ENCODE data around the gene GSTM3.

The GSTM3 gene

GRCh38 chr1:109772658-109773202 is 31.9 kb upstream of the GSTM3 start:
- TF ChIP-seq MAX (IDR thresholded peaks at IDR 0.05; ENCODE audit: low read depth, low read length): no peak
- TF ChIP-seq CTCF (IDR thresholded peaks at IDR 0.05; ENCODE audit: low read depth, low read length): no peak
- TF ChIP-seq POLR2A (IDR thresholded peaks at IDR 0.05; ENCODE audit: extremely low read depth, insufficient read length): no peak
- no peak for TF ChIP-seq MYC (IDR thresholded peaks at IDR 0.05; ENCODE audit: low read depth, low read length)
- no peak for DNase-seq (ENCODE audit: low read depth)
- no peak overlapping the region for H3K4me3 ChIP-seq (ENCODE audit: low read depth, low read length)

GRCh38 chr1:109771712-109772657 is 31.1 kb upstream of the GSTM3 start:
- DNase-seq (ENCODE audit: low read depth): no peak
- H3K4me3 ChIP-seq (ENCODE audit: low read depth, low read length): no peak overlapping the region
- TF ChIP-seq POLR2A (IDR thresholded peaks at IDR 0.05; ENCODE audit: extremely low read depth, insufficient read length) (no peak), CTCF (IDR thresholded peaks at IDR 0.05; ENCODE audit: low read depth, low read length) (no peak), MYC (IDR thresholded peaks at IDR 0.05; ENCODE audit: low read depth, low read length) (no peak), MAX (IDR thresholded peaks at IDR 0.05; ENCODE audit: low read depth, low read length) (no peak)

GRCh38 chr1:109770331-109771095 is 29.7 kb upstream of the GSTM3 start:
- no peak for TF ChIP-seq POLR2A (IDR thresholded peaks at IDR 0.05; ENCODE audit: extremely low read depth, insufficient read length)
- no peak for TF ChIP-seq MAX (IDR thresholded peaks at IDR 0.05; ENCODE audit: low read depth, low read length)
- no peak for TF ChIP-seq MYC (IDR thresholded peaks at IDR 0.05; ENCODE audit: low read depth, low read length)
- H3K4me3 ChIP-seq (ENCODE audit: low read depth, low read length): no peak overlapping the region
- DNase-seq (ENCODE audit: low read depth): no peak

- DNase-seq (ENCODE audit: low read depth): no peak
- TF ChIP-seq MYC (IDR thresholded peaks at IDR 0.05; ENCODE audit: low read depth, low read length) (peak; percentile 41; the same call in 1 of the 2 replicates), CTCF (IDR thresholded peaks at IDR 0.05; ENCODE audit: low read depth, low read length) (no peak), POLR2A (IDR thresholded peaks at IDR 0.05; ENCODE audit: extremely low read depth, insufficient read length) (no peak), MAX (IDR thresholded peaks at IDR 0.05; ENCODE audit: low read depth, low read length) (peak; percentile 27; the same call in 1 of the 2 replicates)
- no peak overlapping the region for H3K4me3 ChIP-seq (ENCODE audit: low read depth, low read length)
Observed at GRCh38 chr1:109769330-109770078, 28.7 kb upstream of the GSTM3 start.

GRCh38 chr1:109768820-109769219 is 28.0 kb upstream of the GSTM3 start:
- no peak overlapping the region for H3K4me3 ChIP-seq (ENCODE audit: low read depth, low read length)
- TF ChIP-seq POLR2A (IDR thresholded peaks at IDR 0.05; ENCODE audit: extremely low read depth, insufficient read length) (no peak), CTCF (IDR thresholded peaks at IDR 0.05; ENCODE audit: low read depth, low read length) (no peak), MAX (IDR thresholded peaks at IDR 0.05; ENCODE audit: low read depth, low read length) (no peak), MYC (IDR thresholded peaks at IDR 0.05; ENCODE audit: low read depth, low read length) (no peak)
- DNase-seq (ENCODE audit: low read depth): no peak

Data from NB4 (cell line).